Measurements from ENCODE around the gene ROBO2.

The ROBO2 gene

DNA sequence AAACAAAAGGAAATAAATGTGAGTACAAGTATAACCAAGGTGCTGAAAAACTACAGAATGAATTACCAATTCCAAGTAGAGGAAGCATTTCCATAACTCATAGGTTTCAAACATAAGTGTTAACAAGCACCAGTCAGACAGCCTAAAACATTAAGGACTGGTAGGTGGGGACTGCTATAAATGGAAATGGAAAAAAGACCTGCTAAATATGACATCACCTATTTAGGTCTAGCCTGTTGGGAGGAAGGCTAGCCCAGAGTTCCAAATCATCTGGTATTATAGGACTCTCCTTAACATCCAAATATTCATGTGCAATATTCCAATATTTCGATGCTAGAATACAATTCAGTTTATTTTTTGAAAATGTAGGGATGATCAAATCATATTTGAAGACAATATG lies 560.0 kb downstream of the ROBO2 start:
- in situ Hi-C loops (cut with MboI; ENCODE audit: low sequenced_read_pairs, unreplicated experiment), result no loop called here
- no peak for TF ChIP-seq CTCF (IDR thresholded peaks at IDR 0.05; ENCODE audit: borderline replicate concordance, control extremely low read depth, extremely low read depth, insufficient read depth, missing control alignments)

GRCh38 chr3:77601823-77602415 lies 562.0 kb downstream of the ROBO2 start:
- no peak for DNase-seq (ENCODE audit: low spot score)

More for the DNA sequence above, 560.0 kb downstream of the ROBO2 start:
- no peak for DNase-seq (ENCODE audit: low spot score)

GRCh38 chr3:77602722-77603121 lies 562.8 kb downstream of the ROBO2 start:
- DNase-seq (ENCODE audit: low spot score), result no peak
- in situ Hi-C loops (cut with MboI; ENCODE audit: low sequenced_read_pairs, unreplicated experiment), result no loop called here
- no peak for TF ChIP-seq CTCF (IDR thresholded peaks at IDR 0.05; ENCODE audit: borderline replicate concordance, control extremely low read depth, extremely low read depth, insufficient read depth, missing control alignments)

More at GRCh38 chr3:77601823-77602415, 562.0 kb downstream of the ROBO2 start:
- in situ Hi-C loops (cut with MboI; ENCODE audit: low sequenced_read_pairs, unreplicated experiment), result no loop called here
- TF ChIP-seq CTCF (IDR thresholded peaks at IDR 0.05; ENCODE audit: borderline replicate concordance, control extremely low read depth, extremely low read depth, insufficient read depth, missing control alignments), result no peak

DNA sequence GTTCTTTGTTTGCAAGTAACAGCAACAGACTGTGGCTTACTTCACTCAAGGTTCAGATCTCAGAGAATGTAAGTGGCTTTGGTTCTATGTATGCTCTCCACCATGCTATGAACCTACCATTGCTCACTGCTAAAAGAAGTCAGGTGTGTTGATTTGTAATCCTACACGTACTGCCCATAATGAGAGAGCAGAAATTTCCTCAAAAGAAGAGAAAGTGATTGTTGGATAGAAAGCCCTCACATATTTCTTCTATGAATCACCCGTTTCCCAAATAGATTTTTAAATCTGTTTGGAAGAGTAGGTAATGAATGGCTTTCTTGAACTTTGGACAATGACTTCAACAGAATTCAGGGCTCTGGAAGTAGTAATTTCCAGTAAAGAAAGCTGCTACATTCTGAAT lies 565.4 kb downstream of the ROBO2 start:
- no peak for DNase-seq (ENCODE audit: low spot score)
- in situ Hi-C loops (cut with MboI; ENCODE audit: low sequenced_read_pairs, unreplicated experiment), result no loop called here
- TF ChIP-seq CTCF (IDR thresholded peaks at IDR 0.05; ENCODE audit: borderline replicate concordance, control extremely low read depth, extremely low read depth, insufficient read depth, missing control alignments), result no peak

GRCh38 chr3:77605865-77606264 lies 566.0 kb downstream of the ROBO2 start:
- in situ Hi-C loops (cut with MboI; ENCODE audit: low sequenced_read_pairs, unreplicated experiment), result no loop called here
- no peak for DNase-seq (ENCODE audit: low spot score)
- no peak for TF ChIP-seq CTCF (IDR thresholded peaks at IDR 0.05; ENCODE audit: borderline replicate concordance, control extremely low read depth, extremely low read depth, insufficient read depth, missing control alignments)

- in situ Hi-C loops (cut with MboI; ENCODE audit: low sequenced_read_pairs, unreplicated experiment), result no loop called here
- no peak for TF ChIP-seq CTCF (IDR thresholded peaks at IDR 0.05; ENCODE audit: borderline replicate concordance, control extremely low read depth, extremely low read depth, insufficient read depth, missing control alignments)
- no peak for DNase-seq (ENCODE audit: low spot score)
These were observed 566.5 kb downstream of the ROBO2 start for GRCh38 chr3:77606372-77606771.
